Neural cell (in vitro differentiated cells): Measurements from ENCODE around the gene LRIG1. TPM values are rescaled to one million over a fixed set of nuclear protein-coding genes. Genes with fewer than 3 reads are reported as not detected.

Experiments
- H2AFZ ChIP-seq: fragments of 200-600, 300-800 bp; sonication (generic), shearing (Covaris generic); 2 replicates; pipeline ENCODE4 v1.6.0; 2014; ENCODE audit warnings: low read depth, mild to moderate bottlenecking, antibody characterized with exemption, low read length, moderate library complexity
- H3F3A ChIP-seq: fragments of 200-600 bp; shearing (Covaris generic); 2 replicates; pipeline ENCODE4 v1.6.1; 2016; ENCODE audit warnings: mild to moderate bottlenecking, moderate library complexity, mixed read lengths, antibody characterized with exemption, low read length; ENCODE audit not compliant: insufficient read depth, poor library complexity, severe bottlenecking
- H3K27ac ChIP-seq: fragments of 200-600, 300-800 bp; sonication (generic), shearing (Covaris generic); 2 replicates; pipeline ENCODE4 v1.5.1; 2014; ENCODE audit warnings: mild to moderate bottlenecking, low read length, moderate library complexity
- H3K27me3 ChIP-seq: fragments of 300-800, 200-600 bp; sonication (generic), shearing (Covaris generic); 2 replicates; pipeline ENCODE4 v1.6.0; 2014; ENCODE audit warnings: mild to moderate bottlenecking, low read depth, low read length, moderate library complexity; ENCODE audit not compliant: insufficient read depth
- H3K36me3 ChIP-seq: fragments of 300-800, 200-600 bp; sonication (generic), shearing (Covaris generic); 2 replicates; pipeline ENCODE4 v1.5.1; 2014; ENCODE audit warnings: mild to moderate bottlenecking, antibody characterized with exemption, low read length, moderate library complexity; ENCODE audit not compliant: insufficient read depth
- H3K4me2 ChIP-seq: fragments of 300-800, 200-600 bp; sonication (generic), shearing (Covaris generic); 2 replicates; pipeline ENCODE4 v1.6.0; 2014; ENCODE audit warnings: mild to moderate bottlenecking, low read length
- H3K4me3 ChIP-seq: fragments of 300-800, 200-600 bp; sonication (generic), shearing (Covaris generic); 2 replicates; pipeline ENCODE4 v1.5.1; 2014; ENCODE audit warnings: mild to moderate bottlenecking, low read length, moderate library complexity
- H3K79me2 ChIP-seq: fragments of 200-600 bp; shearing (Covaris generic); replicated peaks from 2 replicates; pipeline ENCODE4 v1.6.0; 2014; ENCODE audit warnings: mild to moderate bottlenecking, low read length, moderate library complexity; ENCODE audit not compliant: insufficient read depth
- H3K9ac ChIP-seq: fragments of 300-800, 200-600 bp; sonication (generic), shearing (Covaris generic); 2 replicates; pipeline ENCODE4 v1.6.1; 2016; ENCODE audit warnings: mild to moderate bottlenecking, low read length, mixed read lengths
- H3K9me2 ChIP-seq: fragments of 200-600 bp; shearing (Covaris generic); 2 replicates; pipeline ENCODE4 v1.6.1; 2016; ENCODE audit warnings: mild to moderate bottlenecking, low read length, mixed read lengths; ENCODE audit not compliant: insufficient read depth
- H3K9me3 ChIP-seq: fragments of 200-600, 300-800 bp; sonication (generic), shearing (Covaris generic); 2 replicates; pipeline ENCODE4 v1.6.1; 2016; ENCODE audit warnings: mild to moderate bottlenecking, mixed run types, low read length, moderate library complexity, mixed read lengths
- H4K20me1 ChIP-seq: fragments of 200-600 bp; shearing (Covaris generic); 2 replicates; pipeline ENCODE4 v1.6.1; 2016; ENCODE audit warnings: mild to moderate bottlenecking, mixed run types; ENCODE audit not compliant: insufficient read depth
- EP300 ChIP-seq: fragments of 450-650 bp; conservative IDR thresholded peaks from 2 replicates; pipeline ENCODE4 v1.6.1; 2014; ENCODE audit warnings: antibody characterized with exemption, mild to moderate bottlenecking, moderate library complexity; ENCODE audit not compliant: poor library complexity, severe bottlenecking
- EZH2 ChIP-seq: fragments of 200-600, 300-800 bp; shearing (Covaris generic), sonication (generic); IDR thresholded peaks from 2 replicates; pipeline ENCODE4 v1.6.1; 2014; ENCODE audit warnings: antibody characterized with exemption, low read length, borderline replicate concordance, mild to moderate bottlenecking; ENCODE audit not compliant: insufficient read depth, poor library complexity, severe bottlenecking
- MXI1 ChIP-seq: fragments of 450-650 bp; conservative IDR thresholded peaks from 2 replicates; pipeline ENCODE4 v1.6.1; 2014; ENCODE audit warnings: antibody characterized with exemption, mild to moderate bottlenecking; ENCODE audit not compliant: poor library complexity, severe bottlenecking
- POLR2AphosphoS5 ChIP-seq: IDR thresholded peaks from 2 replicates; pipeline ENCODE4 v1.6.1; 2012
- RAD21 ChIP-seq: fragments of 450-650 bp; conservative IDR thresholded peaks from 2 replicates; pipeline ENCODE4 v1.6.1; 2014; ENCODE audit warnings: antibody characterized with exemption, mild to moderate bottlenecking, moderate library complexity
- SMC3 ChIP-seq: fragments of 450-650 bp; conservative IDR thresholded peaks from 2 replicates; pipeline ENCODE4 v1.6.1; 2014; ENCODE audit warnings: antibody characterized with exemption, mild to moderate bottlenecking, moderate library complexity; ENCODE audit not compliant: poor library complexity
- TAF1 ChIP-seq: IDR thresholded peaks from 2 replicates; pipeline ENCODE4 v1.6.1; 2012; ENCODE audit warnings: low read depth
- polyA plus RNA-seq: library from polyadenylated mRNA; depleted of rRNA; stranded (reverse); fragments of >200 nt; gene quantifications from 2 replicates; pipeline ENCODE4 v1.2.3, GENCODE V29; 2014
- TF ChIP-seq, protein P1 (sequence below): IDR thresholded peaks from 2 replicates; pipeline ENCODE4 v1.6.1; 2012; ENCODE audit warnings: borderline replicate concordance
- TF ChIP-seq, protein P2 (sequence below): fragments of 450-650 bp; IDR thresholded peaks from 2 replicates; pipeline ENCODE4 v1.5.1; 2014; ENCODE audit warnings: antibody characterized with exemption, mild to moderate bottlenecking, moderate library complexity; ENCODE audit not compliant: poor library complexity, severe bottlenecking

LRIG1 gene
- polyA plus RNA-seq, 1 donor from 2014 or later: 7.1 TPM

DNA sequence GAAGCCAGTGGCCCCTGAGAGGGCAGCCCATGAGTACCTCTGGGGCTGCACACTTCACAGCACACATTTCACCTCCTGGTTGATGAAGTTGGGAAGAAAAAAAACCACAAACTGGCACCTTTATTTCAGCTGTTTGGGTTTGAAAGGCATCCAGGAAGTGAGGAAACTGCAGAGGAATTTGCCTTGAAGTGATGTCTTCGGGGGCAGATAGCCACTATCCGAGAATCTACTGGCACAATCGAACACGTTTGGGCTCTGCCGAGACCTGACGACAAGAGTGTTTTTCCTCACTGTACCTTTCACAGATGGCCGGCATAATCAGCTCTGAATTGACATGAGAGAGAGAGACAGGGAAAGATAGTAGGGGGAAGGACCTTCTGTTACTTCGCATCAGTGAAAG, 59.7 kb downstream of the LRIG1 start:
- H3K4me3 ChIP-seq: no peak overlapping the region
- no peaks in the 10 kb centered on the region for H3K36me3 ChIP-seq
- H4K20me1 ChIP-seq: no peaks in the 10 kb centered on the region
- TF ChIP-seq SMC3: no peak
- TF ChIP-seq MXI1: no peak
- TF ChIP-seq POLR2AphosphoS5: no peak
- no peak overlapping the region for H3K4me2 ChIP-seq
- H3K9me2 ChIP-seq: no peaks in the 10 kb centered on the region
- peaks cover 4% of the 10 kb centered on the region for H3K79me2 ChIP-seq
- no peak overlapping the region for H3K27ac ChIP-seq
- no peaks in the 10 kb centered on the region for H3K9me3 ChIP-seq
- no peaks in the 10 kb centered on the region for H3F3A ChIP-seq
- no peak overlapping the region for H3K9ac ChIP-seq
- no peak overlapping the region for H2AFZ ChIP-seq
- H3K27me3 ChIP-seq: no peaks in the 10 kb centered on the region

DNA sequence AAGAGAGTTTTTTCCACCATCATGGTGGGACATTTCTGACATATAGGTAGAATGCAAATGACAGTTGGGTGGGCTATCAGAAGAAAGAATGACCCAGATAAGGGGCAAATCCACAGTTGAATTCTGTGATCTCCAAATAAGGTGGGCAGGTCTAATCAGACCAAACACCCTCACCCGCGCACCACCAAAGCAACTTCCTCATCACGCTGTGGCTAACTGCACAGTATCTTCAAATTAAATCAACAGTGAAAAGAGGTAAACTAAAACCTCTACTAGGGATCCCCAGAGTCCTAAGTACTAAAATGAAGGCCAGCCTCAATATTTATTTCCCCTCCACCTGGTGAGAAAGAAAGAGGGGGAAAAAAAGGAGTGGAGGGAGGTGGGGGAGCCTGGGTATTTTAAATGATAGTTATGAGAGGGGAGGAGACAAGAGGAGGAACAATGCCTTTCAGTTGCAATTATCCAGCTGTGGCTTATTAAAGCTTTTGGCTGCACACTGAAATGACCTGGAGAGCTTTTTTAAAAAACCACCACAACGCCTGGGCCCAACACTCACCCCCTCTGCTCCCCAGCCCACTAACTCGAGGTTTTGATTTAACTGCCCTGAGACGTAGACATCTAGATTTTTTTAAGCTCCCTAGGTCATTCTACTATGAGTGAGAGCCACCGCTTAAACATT, 61.0 kb downstream of the LRIG1 start:
- Histone ChIP-seq H3K9ac (no peak overlapping the region), H3K27me3 (no peaks in the 10 kb centered on the region), H3K79me2 (peaks cover 4% of the 10 kb centered on the region), H4K20me1 (no peaks in the 10 kb centered on the region), H3K36me3 (no peaks in the 10 kb centered on the region), H3K9me3 (no peaks in the 10 kb centered on the region), H3K27ac (no peak overlapping the region), H2AFZ (no peak overlapping the region), H3F3A (no peaks in the 10 kb centered on the region), H3K4me2 (no peak overlapping the region), H3K4me3 (no peak overlapping the region), H3K9me2 (no peaks in the 10 kb centered on the region)
- TF ChIP-seq, protein P1, sequence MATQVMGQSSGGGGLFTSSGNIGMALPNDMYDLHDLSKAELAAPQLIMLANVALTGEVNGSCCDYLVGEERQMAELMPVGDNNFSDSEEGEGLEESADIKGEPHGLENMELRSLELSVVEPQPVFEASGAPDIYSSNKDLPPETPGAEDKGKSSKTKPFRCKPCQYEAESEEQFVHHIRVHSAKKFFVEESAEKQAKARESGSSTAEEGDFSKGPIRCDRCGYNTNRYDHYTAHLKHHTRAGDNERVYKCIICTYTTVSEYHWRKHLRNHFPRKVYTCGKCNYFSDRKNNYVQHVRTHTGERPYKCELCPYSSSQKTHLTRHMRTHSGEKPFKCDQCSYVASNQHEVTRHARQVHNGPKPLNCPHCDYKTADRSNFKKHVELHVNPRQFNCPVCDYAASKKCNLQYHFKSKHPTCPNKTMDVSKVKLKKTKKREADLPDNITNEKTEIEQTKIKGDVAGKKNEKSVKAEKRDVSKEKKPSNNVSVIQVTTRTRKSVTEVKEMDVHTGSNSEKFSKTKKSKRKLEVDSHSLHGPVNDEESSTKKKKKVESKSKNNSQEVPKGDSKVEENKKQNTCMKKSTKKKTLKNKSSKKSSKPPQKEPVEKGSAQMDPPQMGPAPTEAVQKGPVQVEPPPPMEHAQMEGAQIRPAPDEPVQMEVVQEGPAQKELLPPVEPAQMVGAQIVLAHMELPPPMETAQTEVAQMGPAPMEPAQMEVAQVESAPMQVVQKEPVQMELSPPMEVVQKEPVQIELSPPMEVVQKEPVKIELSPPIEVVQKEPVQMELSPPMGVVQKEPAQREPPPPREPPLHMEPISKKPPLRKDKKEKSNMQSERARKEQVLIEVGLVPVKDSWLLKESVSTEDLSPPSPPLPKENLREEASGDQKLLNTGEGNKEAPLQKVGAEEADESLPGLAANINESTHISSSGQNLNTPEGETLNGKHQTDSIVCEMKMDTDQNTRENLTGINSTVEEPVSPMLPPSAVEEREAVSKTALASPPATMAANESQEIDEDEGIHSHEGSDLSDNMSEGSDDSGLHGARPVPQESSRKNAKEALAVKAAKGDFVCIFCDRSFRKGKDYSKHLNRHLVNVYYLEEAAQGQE: no peak
- TF ChIP-seq EZH2 (no peak), RAD21 (no peak), MXI1 (no peak), EP300 (no peak), TAF1 (no peak), POLR2AphosphoS5 (no peak), SMC3 (no peak)
- TF ChIP-seq, protein P2, sequence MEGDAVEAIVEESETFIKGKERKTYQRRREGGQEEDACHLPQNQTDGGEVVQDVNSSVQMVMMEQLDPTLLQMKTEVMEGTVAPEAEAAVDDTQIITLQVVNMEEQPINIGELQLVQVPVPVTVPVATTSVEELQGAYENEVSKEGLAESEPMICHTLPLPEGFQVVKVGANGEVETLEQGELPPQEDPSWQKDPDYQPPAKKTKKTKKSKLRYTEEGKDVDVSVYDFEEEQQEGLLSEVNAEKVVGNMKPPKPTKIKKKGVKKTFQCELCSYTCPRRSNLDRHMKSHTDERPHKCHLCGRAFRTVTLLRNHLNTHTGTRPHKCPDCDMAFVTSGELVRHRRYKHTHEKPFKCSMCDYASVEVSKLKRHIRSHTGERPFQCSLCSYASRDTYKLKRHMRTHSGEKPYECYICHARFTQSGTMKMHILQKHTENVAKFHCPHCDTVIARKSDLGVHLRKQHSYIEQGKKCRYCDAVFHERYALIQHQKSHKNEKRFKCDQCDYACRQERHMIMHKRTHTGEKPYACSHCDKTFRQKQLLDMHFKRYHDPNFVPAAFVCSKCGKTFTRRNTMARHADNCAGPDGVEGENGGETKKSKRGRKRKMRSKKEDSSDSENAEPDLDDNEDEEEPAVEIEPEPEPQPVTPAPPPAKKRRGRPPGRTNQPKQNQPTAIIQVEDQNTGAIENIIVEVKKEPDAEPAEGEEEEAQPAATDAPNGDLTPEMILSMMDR: no peak
